ENCODE results near the gene ZNF497.

ZNF497 gene

DNA sequence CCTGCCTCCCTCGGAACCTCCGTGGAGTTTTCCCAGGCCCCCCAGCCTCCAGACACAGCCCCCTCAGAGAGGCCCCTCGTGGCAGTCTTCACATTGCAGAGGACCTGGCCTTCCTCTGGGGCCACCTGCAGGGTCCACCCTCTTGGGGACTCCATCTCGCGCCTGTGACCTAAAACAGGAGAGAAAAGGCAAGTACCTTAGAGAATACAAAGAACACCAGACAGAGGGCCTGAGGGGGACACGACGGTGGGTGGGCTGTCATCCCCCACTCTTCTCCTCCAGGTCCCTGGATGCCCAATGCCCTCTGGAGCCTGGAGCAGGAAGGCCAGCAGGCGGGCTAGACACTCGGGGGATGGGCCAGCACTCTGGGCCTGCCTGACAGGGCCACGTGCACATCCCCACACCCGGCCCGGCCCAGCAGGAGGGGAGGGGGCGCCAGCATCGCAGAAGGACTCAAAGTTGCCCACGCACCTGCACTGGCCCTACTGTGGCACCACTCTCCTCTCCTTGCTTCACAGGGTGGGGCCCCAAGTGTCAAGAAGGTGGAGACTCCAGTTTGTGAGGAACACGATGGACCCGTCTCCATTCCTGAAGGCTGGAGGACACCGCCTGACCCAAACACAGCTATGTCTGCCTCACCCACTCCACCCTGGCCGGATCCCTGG is 4.9 kb downstream of the ZNF497 start:
- Histone ChIP-seq H2AFZ (ENCODE audit: low read length) (no peak overlapping the region), H3K4me2 (ENCODE audit: low read depth, low read length) (no peak overlapping the region), H3K9me3 (replicated peaks; ENCODE audit: insufficient read depth, low read length) (no peaks in the 10 kb centered on the region), H4K20me1 (ENCODE audit: insufficient read depth, low read length) (no peaks in the 10 kb centered on the region), H3K9me2 (replicated peaks; ENCODE audit: insufficient read depth, low read length) (no peaks in the 10 kb centered on the region), H3K79me2 (ENCODE audit: low read length) (no peaks in the 10 kb centered on the region), H3K27me3 (replicated peaks; ENCODE audit: insufficient read depth, low read length) (no peaks in the 10 kb centered on the region), H3F3A (ENCODE audit: insufficient read depth, low read length) (no peaks in the 10 kb centered on the region), H3K27ac (ENCODE audit: low read length) (no peak overlapping the region), H3K4me1 (ENCODE audit: low read length) (no peaks in the 10 kb centered on the region), H3K9ac (ENCODE audit: low read length) (no peak overlapping the region), H3K36me3 (replicated peaks; ENCODE audit: insufficient read depth, low read length) (no peaks in the 10 kb centered on the region), H3K4me3 (ENCODE audit: low read length) (no peak overlapping the region)
- DNase-seq, result no peak
- TF ChIP-seq EZH2 (optimal IDR thresholded peaks at IDR 0.05; ENCODE audit: low read depth, low read length) (no peak), EZH2phosphoT487 (IDR thresholded peaks at IDR 0.05; ENCODE audit: low read length) (no peak)
- TF ChIP-seq, protein P1, sequence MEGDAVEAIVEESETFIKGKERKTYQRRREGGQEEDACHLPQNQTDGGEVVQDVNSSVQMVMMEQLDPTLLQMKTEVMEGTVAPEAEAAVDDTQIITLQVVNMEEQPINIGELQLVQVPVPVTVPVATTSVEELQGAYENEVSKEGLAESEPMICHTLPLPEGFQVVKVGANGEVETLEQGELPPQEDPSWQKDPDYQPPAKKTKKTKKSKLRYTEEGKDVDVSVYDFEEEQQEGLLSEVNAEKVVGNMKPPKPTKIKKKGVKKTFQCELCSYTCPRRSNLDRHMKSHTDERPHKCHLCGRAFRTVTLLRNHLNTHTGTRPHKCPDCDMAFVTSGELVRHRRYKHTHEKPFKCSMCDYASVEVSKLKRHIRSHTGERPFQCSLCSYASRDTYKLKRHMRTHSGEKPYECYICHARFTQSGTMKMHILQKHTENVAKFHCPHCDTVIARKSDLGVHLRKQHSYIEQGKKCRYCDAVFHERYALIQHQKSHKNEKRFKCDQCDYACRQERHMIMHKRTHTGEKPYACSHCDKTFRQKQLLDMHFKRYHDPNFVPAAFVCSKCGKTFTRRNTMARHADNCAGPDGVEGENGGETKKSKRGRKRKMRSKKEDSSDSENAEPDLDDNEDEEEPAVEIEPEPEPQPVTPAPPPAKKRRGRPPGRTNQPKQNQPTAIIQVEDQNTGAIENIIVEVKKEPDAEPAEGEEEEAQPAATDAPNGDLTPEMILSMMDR (IDR thresholded peaks at IDR 0.05; ENCODE audit: low read length), result no peak

DNA sequence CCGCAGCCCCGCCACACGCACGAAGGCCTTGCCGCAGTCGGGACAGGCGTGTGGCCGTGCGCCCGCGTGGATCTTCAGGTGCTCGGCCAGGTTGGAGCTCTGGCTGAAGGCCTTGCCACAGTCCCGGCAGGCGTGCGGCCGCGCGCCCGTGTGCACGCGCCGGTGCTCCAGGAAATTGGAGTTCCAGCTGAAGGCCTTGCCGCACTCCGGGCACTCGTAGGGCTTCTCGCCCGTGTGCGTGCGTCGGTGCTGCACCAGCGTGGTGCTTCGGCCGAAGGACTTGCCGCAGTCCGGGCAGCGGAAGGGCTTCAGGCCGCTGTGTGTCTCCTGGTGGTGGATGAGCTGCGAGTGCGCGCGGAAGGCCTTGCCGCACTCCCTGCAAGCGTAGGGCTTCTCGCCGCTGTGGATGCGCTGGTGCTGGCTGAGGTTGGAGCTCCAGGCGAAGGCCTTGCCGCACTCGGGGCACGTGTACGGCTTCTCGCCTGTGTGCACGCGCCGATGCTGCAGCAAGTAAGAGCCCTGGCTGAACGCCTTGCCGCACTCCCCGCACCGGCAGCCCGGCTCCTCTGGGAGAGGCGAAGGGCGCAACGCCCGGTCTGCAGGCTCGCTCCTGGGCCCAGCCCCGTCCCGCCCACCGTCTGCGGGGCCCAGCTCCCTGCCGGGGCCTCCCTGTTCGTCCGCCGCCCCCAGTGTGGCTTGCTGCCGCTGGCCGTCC is 5.6 kb downstream of the ZNF497 start:
- Histone ChIP-seq H3K4me1 (ENCODE audit: low read length) (no peaks in the 10 kb centered on the region), H3K27me3 (replicated peaks; ENCODE audit: insufficient read depth, low read length) (no peaks in the 10 kb centered on the region), H3K9me3 (replicated peaks; ENCODE audit: insufficient read depth, low read length) (no peaks in the 10 kb centered on the region), H3K79me2 (ENCODE audit: low read length) (no peaks in the 10 kb centered on the region), H2AFZ (ENCODE audit: low read length) (no peak overlapping the region), H3F3A (ENCODE audit: insufficient read depth, low read length) (no peaks in the 10 kb centered on the region), H4K20me1 (ENCODE audit: insufficient read depth, low read length) (no peaks in the 10 kb centered on the region), H3K27ac (ENCODE audit: low read length) (no peak overlapping the region), H3K4me3 (ENCODE audit: low read length) (no peak overlapping the region), H3K9ac (ENCODE audit: low read length) (no peak overlapping the region), H3K9me2 (replicated peaks; ENCODE audit: insufficient read depth, low read length) (no peaks in the 10 kb centered on the region), H3K4me2 (ENCODE audit: low read depth, low read length) (no peak overlapping the region), H3K36me3 (replicated peaks; ENCODE audit: insufficient read depth, low read length) (no peaks in the 10 kb centered on the region)
- DNase-seq, result no peak
- TF ChIP-seq EZH2phosphoT487 (IDR thresholded peaks at IDR 0.05; ENCODE audit: low read length) (no peak), EZH2 (optimal IDR thresholded peaks at IDR 0.05; ENCODE audit: low read depth, low read length) (no peak)
- TF ChIP-seq, protein P1 (IDR thresholded peaks at IDR 0.05; ENCODE audit: low read length), result no peak

DNA sequence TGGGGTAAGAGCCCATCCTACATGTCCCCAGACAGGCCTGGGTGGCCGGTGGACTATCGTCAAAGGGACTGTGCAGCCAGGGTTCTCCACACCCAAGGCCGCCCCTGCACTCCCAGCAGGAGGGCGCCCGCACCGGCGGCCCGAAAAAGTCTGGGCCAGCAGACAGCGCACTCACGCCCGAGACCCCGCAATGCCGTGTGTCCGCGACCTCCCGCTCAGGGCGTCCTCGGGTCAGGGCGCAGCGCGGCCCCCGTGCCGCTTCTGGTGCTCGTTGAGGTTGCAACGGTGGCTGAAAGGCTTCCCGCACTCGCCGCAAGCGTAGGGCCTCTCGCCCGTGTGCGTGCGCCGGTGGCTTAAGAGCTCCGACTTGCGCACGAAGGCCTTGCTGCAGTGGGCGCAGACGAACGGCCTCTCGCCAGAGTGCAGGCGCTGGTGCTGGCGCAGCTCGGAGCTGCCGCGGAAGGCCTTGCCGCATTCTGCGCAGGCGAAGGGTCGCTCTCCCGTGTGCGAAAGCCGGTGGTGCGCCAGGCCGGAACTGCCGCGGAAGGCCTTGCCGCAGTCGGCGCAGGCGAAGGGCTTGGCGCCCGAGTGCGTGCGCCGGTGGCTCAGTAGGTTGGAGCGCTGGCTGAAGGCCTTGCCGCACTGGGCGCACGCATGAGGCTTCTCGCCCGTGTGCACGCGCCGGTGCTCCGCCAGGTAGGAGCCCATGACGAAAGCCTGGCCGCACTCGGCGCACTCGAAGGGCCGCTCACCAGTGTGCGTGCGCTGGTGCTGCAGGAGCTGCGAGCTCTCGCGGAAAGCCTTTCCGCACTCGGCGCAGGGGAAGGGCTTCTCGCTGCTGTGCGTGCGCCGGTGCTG is 6.4 kb downstream of the ZNF497 start:
- Histone ChIP-seq H4K20me1 (ENCODE audit: insufficient read depth, low read length) (no peaks in the 10 kb centered on the region), H3K27me3 (replicated peaks; ENCODE audit: insufficient read depth, low read length) (no peaks in the 10 kb centered on the region), H3K36me3 (replicated peaks; ENCODE audit: insufficient read depth, low read length) (no peaks in the 10 kb centered on the region), H3K9me2 (replicated peaks; ENCODE audit: insufficient read depth, low read length) (no peaks in the 10 kb centered on the region), H2AFZ (ENCODE audit: low read length) (no peak overlapping the region), H3K4me1 (ENCODE audit: low read length) (no peaks in the 10 kb centered on the region), H3K27ac (ENCODE audit: low read length) (no peak overlapping the region), H3K4me3 (ENCODE audit: low read length) (no peak overlapping the region), H3K9ac (ENCODE audit: low read length) (no peak overlapping the region), H3K9me3 (replicated peaks; ENCODE audit: insufficient read depth, low read length) (no peaks in the 10 kb centered on the region), H3K4me2 (ENCODE audit: low read depth, low read length) (no peak overlapping the region), H3F3A (ENCODE audit: insufficient read depth, low read length) (no peaks in the 10 kb centered on the region), H3K79me2 (ENCODE audit: low read length) (no peaks in the 10 kb centered on the region)
- no peak for DNase-seq
- TF ChIP-seq EZH2phosphoT487 (IDR thresholded peaks at IDR 0.05; ENCODE audit: low read length) (no peak), EZH2 (optimal IDR thresholded peaks at IDR 0.05; ENCODE audit: low read depth, low read length) (no peak)
- TF ChIP-seq, protein P1 (IDR thresholded peaks at IDR 0.05; ENCODE audit: low read length), result no peak

Measured in MM.1S (cell line).